Body of pancreas (tissue), 4 donors: ENCODE results near the gene CDC42EP4. TPM values are rescaled to one million over a fixed set of nuclear protein-coding genes. Genes with fewer than 3 reads are reported as not detected.

Experiments
- ATAC-seq: fragments of 150-250 bp; one replicate; pipeline ENCODE4 v1.9.1; 2016
- DNase-seq, 4 donors: peaks; one replicate each; pipeline ENCODE4 v3.0.0-alpha.2; 2019
- H3K27ac ChIP-seq, 4 donors: fragments of 200-600 bp; sonication (generic); 1 replicate in 3 of 4; 2 replicates in 1 of 4; pipeline versions ENCODE4 v1.5.1 to v1.6.1; 2016 to 2019; ENCODE audit warnings: mild to moderate bottlenecking in 1 of 4, mixed read lengths in 1 of 4, moderate library complexity in 1 of 4
- H3K27me3 ChIP-seq, 2 donors: fragments of 200-600 bp; sonication (generic); one replicate each; pipeline ENCODE4 v1.6.0; 2016; ENCODE audit warnings: mild to moderate bottlenecking in 1 of 2
- H3K36me3 ChIP-seq, 2 donors: fragments of 200-600 bp; sonication (generic); replicated peaks in 1 of 2; 2 replicates each; pipeline ENCODE4 v1.5.1; 2016; ENCODE audit warnings: low read depth in 2 of 2; ENCODE audit not compliant: insufficient read depth in 1 of 2
- H3K4me1 ChIP-seq: fragments of 200-600 bp; sonication (generic); one replicate; pipeline ENCODE4 v1.6.0; 2016
- H3K4me3 ChIP-seq, 2 donors: fragments of 200-600 bp; sonication (generic); 1 replicate in 1 of 2; 2 replicates in 1 of 2; pipeline ENCODE4 v1.5.1; 2016 to 2019
- H3K9me3 ChIP-seq, 3 donors: fragments of 200-600 bp; sonication (generic); 1 replicate in 2 of 3; 2 replicates in 1 of 3; pipeline ENCODE4 v1.5.1; 2016
- POLR2A ChIP-seq, 3 donors: fragments of 450-650 bp; IDR thresholded peaks; one replicate each; pipeline ENCODE4 v1.6.1; 2016; ENCODE audit warnings: antibody characterized with exemption in 3 of 3, mild to moderate bottlenecking in 2 of 3
- WGBS, 2 donors: methylation state at CpG; one replicate each; pipeline ENCODE4 v1.1.5; 2017; 5-methylcytosine and 5-hydroxymethylcytosine counted together
- intact Hi-C: fragments of 100-400 bp; cut with DNase I; formaldehyde crosslinking; loops from one replicate; pipeline ENCODE4 v1.15.1; 2023
- total RNA-seq, 2 donors: library from RNA; depleted of rRNA; stranded (reverse); fragments of >200 nt; gene quantifications; one replicate each; pipeline ENCODE4 v1.1.0, GENCODE V29; 2016
- TF ChIP-seq, protein P1 (sequence below), 7 experiments: fragments of 450-650 bp in 4 of 7; fragments of 200-600 bp in 3 of 7; sonication (generic) in 3 of 7; IDR thresholded peaks; one replicate each; pipeline ENCODE4 v1.5.1; 2016 to 2019; ENCODE audit warnings: antibody characterized with exemption in 7 of 7

The CDC42EP4 gene
- total RNA-seq, 2 donors from 2014 or later = 47.0 to 60.6 TPM

DNA sequence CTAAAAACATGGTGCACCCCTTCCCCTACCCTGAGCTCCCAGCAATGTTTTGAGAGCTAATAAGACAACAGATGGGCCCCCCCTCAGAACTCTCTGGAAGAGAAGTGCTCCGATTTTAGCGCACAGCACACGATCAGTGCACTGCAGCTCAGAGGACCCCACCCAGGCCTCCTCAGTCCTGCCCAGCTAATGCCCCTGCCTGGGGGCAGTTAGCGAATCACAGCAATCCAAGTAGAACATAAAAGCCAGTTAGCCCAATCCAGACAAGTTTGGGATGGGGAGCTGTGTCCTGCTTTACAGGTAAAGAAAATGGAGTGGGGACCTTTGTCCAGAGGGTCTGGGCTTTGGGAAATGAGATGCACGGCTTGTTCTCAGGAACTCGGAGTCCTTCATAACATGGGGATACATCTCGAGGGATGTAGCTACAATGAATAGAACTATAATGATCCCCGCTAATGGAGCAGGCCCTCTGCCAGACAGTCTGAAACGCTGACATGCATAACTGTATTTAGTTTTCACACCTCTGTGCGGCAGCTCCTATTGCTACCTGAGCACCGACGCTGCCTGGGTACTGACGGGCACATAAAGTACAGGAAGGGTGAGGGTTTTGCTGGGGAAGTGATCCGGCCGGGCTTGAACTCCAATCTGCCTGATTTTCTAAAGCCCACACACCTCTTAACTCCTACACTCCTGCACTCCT is 29.7 kb upstream of the CDC42EP4 start:
- Histone ChIP-seq H3K27me3 (no peaks in the 10 kb centered on the region), H3K9me3 (no peaks in the 10 kb centered on the region), H3K4me1 (peaks cover 23% of the 10 kb centered on the region), H3K4me3 (no peak overlapping the region), H3K36me3 (no peaks in the 10 kb centered on the region), H3K27ac (peak overlapping the region; percentile 21 to 65 (median 44))
- WGBS, 2 donors = 54 to 72% methylated on average over 7 to 15 of the region's 15 CpGs
- ATAC-seq (peak; percentile 34), DNase-seq (peak in 3 of 4 donors; percentile 42 to 46 (median 45))
- no peak for TF ChIP-seq POLR2A (IDR thresholded peaks at IDR 0.05)
- TF ChIP-seq, protein P1, sequence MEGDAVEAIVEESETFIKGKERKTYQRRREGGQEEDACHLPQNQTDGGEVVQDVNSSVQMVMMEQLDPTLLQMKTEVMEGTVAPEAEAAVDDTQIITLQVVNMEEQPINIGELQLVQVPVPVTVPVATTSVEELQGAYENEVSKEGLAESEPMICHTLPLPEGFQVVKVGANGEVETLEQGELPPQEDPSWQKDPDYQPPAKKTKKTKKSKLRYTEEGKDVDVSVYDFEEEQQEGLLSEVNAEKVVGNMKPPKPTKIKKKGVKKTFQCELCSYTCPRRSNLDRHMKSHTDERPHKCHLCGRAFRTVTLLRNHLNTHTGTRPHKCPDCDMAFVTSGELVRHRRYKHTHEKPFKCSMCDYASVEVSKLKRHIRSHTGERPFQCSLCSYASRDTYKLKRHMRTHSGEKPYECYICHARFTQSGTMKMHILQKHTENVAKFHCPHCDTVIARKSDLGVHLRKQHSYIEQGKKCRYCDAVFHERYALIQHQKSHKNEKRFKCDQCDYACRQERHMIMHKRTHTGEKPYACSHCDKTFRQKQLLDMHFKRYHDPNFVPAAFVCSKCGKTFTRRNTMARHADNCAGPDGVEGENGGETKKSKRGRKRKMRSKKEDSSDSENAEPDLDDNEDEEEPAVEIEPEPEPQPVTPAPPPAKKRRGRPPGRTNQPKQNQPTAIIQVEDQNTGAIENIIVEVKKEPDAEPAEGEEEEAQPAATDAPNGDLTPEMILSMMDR (IDR thresholded peaks at IDR 0.05) = no peak
- intact Hi-C loops = no loop called here

DNA sequence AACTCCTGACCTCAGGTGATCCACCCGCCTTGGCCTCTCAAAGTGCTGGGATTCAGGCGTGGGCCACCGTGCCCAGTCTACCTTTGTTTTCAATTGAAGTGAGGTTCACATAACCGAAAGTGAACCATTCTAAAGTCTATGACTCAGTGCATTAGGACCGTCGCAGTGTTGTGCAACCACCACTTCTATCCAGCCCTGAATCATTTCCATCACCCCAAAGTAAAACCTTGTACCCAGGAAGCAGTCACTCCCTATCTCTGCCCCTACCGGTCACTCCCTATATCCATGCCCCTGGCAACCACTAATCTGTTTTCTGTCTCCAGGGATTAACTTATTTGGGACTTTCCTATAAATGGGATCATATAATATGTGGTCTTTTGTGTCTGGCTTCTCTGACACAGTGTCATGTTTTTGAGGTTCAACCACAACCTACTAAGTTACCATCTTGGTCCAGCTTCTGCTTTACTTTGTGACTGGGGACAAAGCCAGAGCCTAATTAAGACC is 28.3 kb upstream of the CDC42EP4 start:
- intact Hi-C loops = no loop called here
- Histone ChIP-seq H3K27me3 (no peaks in the 10 kb centered on the region), H3K27ac (peak overlapping the region in 2 of 4 donors; percentile 22 to 61), H3K9me3 (no peaks in the 10 kb centered on the region), H3K4me3 (no peak overlapping the region), H3K4me1 (peaks cover 23% of the 10 kb centered on the region), H3K36me3 (no peaks in the 10 kb centered on the region)
- no peak for TF ChIP-seq POLR2A (IDR thresholded peaks at IDR 0.05)
- TF ChIP-seq, protein P1 (IDR thresholded peaks at IDR 0.05) = peak in 4 of 7 experiments; percentile 3 to 23 (median 16)
- WGBS, 2 donors = 68 to 79% methylated on average over 7 of the region's 7 CpGs
- peak in 1 of 4 donors; percentile 52 for DNase-seq
- peak; percentile 51 for ATAC-seq

DNA sequence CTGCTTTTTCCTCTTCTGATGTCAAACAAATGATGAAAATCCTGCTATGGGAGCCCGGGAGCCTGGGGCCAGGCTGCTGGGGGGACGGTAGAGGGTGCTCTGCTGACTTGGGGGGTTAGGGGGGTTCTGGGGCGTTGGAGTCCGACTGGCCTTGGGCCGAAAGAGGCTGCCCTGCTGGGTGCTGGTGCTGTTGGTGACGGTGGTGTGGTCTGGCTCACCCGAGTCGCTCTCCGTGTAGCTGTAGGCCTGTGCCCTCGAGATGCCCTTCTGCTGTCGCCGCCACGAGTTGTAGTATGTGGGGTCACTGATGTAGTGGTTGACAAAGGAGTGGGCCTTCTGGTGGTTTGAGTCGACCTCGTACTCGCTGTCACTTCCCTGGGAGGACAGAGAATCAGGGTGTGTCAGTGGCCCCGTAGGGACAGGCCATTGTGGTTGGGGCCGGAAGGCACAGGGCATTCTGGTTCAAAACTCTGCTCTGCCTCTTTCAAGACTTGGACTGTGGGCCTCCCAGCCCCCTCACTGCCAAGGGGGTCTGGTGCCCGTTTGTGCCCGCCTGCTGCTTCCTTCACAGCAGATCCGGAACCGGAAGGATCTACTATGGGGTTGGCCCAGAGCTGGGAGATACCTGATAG is 26.9 kb upstream of the CDC42EP4 start:
- DNase-seq (no peak), ATAC-seq (no peak)
- peaks cover 22% of the 10 kb centered on the region for H3K4me1 ChIP-seq
- 78 to 90% methylated on average over 16 to 21 of the region's 22 CpGs for WGBS, 2 donors
- H3K9me3 ChIP-seq = no peaks in the 10 kb centered on the region
- no peak overlapping the region for H3K4me3 ChIP-seq
- TF ChIP-seq, protein P1 (IDR thresholded peaks at IDR 0.05) = no peak
- TF ChIP-seq POLR2A (IDR thresholded peaks at IDR 0.05) = no peak
- intact Hi-C loops = no loop called here
- H3K27me3 ChIP-seq = no peaks in the 10 kb centered on the region
- H3K36me3 ChIP-seq = no peaks in the 10 kb centered on the region
- no peak overlapping the region for H3K27ac ChIP-seq

DNA sequence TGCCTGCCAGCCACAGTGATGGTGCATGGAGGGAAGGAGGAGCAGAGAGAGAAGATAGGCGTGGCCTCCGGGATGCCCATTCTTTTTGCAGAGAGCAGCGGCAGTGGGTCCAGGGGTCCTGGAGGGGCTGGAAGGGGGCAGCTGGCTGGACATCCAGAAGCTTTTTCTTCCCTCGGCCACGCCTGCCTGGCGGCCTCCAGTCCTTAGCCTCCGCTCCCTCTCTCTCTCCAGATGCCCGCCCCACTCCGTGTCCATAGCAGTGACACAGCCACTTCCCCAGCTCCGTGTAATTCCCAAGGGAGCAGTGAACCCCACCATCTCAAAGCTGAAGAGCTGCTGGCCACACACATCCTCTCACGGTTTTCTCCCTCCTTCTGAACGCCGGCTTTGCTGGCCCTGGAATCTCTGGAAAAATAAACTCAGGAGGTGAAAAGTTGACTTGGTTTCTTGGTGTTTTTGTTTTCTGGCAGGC is 26.3 kb upstream of the CDC42EP4 start:
- WGBS, 2 donors = 71 to 82% methylated on average over 13 of the region's 13 CpGs
- H3K9me3 ChIP-seq = no peaks in the 10 kb centered on the region
- no peaks in the 10 kb centered on the region for H3K27me3 ChIP-seq
- ATAC-seq = no peak
- no peak for DNase-seq
- H3K4me1 ChIP-seq = peaks cover 16% of the 10 kb centered on the region
- no peak for TF ChIP-seq POLR2A (IDR thresholded peaks at IDR 0.05)
- TF ChIP-seq, protein P1 (IDR thresholded peaks at IDR 0.05) = no peak
- H3K4me3 ChIP-seq = no peak overlapping the region
- no peak overlapping the region for H3K27ac ChIP-seq
- intact Hi-C loops = no loop called here
- no peaks in the 10 kb centered on the region for H3K36me3 ChIP-seq
